NCI-H2171 (cell line): ENCODE measurements around the gene KRT79.
"Not testable (repeated sequence)": the region's sequence is repeated elsewhere in the genome, so short reads cannot be mapped to it uniquely, and the experiment has no call there.

Experiments used
- DNase-seq: peaks from one replicate; lab custom pipeline; 2025; lab: John Stamatoyannopoulos, UW

Gene KRT79

DNA sequence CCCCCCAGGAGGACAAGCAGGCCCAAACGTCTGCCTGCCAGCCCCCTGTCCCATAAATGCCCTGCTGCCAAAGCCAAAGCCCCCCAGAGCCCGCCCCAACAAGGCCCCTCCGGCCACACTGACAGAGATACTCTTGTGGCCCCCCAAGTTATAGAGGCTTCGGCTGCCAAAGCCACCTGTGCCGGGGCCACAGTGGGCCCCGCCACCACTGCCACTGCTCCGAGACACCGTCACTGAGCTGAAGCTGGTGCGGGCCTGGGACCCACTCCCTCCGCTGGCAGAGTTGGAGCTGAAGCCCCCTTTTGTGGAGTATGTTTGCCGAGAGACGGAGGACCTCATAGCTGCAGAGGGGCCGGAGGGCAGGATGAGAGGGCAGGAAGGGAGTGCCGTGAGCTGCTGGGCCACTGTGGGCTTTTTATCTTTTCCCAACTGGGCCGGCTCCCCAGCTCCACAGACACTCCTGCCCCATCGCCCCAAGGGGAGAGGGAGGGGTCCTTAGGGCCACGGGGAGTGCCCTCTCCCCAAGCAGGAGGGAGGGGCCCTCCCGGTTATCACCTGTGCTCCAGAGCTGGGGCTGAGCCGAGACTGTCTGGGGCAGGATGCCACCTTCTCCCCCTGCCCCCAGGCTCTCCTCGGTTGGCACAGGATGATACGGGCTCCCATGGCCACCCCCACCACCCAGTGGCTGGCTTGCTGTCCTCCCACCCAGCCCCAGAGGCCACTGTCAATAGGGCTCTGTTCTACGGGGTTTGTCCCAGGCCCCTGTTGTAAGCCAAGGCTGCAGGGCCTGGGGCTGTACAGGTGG lies at the start of gene KRT79:
Gene KRT79, minus strand, starts transcription at position 390 of the 805 bp plus-strand sequence. Its CDS starts 51 bp downstream, at position 339.
- no peak for DNase-seq

DNA sequence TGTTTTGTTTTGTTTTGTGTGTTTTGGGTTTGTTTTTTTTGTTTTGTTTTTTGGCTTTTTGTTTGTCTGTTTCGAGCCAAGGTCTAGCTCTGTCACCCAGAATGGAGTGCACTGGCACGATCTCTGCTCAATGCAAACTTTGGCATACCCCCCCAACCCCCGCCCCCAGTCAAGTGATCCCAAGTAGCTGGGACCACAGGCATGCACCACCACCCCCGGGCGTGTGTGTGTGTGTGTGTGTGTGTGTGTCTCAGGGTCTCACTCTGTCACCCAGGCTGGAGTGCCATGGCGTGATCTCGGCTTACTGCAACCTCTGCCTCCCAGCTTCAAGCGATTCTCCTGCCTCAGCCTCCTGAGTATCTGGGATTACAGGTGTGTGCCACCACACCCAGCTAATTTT lies 46.4 kb upstream of the KRT79 start:
- not testable (repeated sequence) for DNase-seq

DNA sequence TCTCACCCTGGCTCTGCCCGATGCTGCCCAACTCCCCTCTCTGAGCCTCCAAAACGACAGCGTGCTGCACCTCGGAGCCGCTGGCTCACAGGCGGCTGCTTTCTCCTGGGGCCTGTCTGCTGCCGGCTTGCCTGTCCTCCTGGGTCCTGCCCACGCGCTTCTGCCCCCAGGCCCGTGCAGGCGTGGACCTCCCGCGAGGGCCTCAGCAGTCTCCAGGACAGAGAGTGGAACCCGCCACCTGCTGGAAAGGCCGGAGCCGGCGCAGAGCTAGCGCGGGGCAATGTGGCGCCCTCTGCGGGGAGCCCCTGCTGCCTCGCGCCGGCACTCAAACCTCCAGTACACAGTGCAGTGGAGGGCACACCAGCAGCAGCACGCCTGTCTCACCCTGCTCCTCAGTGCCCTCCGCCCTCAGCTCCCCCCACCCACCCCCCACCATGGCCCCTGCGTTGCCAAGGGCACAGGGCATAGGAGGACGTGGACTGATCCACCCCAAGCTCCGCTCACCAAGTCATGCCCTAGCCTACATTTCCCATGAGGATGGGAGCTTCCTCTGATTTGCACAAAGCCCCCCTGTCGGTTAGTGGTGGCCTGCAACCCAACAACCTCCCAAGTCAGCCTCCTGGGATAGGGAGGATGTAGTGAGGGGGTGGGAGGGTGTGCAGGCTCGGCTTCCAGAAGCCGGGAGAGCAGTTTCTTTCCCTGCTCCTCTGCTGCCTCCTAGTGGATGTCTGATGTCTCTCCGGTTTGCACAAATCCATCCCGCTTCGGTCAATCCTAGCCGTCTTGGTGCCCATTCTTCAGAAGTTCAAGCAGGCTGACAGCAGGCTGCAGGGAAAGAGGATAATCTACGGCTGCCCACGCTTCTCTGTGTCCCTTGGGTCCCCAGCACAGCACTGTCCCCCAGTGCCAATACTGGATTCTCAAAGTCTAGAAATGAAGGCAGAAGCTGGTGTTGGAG lies 45.6 kb upstream of the KRT79 start:
- DNase-seq: peak; percentile 98

DNA sequence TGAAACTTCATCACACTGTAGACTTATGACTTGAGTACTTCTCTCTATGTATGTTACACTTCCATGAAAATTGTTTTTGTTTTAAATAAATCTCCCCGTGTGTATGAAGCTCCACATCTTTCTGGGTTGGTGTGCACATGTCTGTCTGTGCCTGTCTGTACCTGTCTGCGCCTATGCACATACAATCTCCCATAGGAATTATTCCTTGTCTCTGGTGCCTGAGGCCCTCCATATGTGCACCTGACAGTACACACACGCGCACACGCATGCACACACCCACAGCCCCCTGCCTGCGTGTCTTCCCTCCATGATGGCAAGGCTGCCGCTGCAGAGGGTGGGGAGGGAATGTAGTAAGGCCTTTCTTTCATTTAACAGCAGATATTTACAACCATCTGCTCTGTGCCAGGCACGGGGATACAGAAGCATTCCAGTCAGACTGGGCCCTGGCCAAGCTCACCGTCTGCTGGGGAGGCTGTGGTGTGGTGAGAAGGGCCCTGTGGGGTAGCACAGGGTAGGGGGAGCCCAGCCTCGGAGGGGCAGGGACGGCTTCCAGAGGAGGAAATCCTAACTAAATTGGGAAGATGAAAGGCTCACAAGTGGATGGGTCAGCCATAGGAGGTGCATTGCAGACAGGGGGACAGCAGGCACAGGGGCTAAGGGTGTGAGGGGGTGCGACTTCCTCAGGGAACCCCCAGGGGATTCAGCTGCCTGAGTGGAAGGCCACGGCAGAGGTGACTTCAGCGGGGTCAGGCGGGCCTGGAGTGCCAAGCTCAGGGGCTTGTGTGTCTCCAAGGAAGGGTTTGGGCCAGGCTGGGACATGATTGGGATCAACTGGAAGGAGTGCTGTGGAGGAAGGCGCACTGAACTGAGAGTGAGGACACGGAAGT lies 44.6 kb upstream of the KRT79 start:
- peak; percentile 71 for DNase-seq

DNA sequence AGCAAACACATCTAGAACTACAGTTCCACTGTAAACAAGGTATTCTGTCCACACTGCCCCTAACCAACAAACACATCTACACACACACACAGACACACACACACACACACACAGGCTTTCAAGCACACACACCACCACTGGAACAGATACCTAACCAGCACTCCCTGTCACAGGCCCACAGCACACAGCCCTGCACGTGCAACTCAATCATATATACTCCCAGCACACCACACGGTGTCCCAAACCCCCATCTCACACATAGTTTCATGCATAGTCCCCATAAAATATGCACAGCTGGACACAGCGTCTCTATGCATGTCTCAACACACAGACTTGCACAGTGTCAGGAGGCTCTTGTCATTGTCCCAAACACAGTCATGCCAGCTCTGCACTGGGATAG lies 43.1 kb upstream of the KRT79 start:
- no peak for DNase-seq

DNA sequence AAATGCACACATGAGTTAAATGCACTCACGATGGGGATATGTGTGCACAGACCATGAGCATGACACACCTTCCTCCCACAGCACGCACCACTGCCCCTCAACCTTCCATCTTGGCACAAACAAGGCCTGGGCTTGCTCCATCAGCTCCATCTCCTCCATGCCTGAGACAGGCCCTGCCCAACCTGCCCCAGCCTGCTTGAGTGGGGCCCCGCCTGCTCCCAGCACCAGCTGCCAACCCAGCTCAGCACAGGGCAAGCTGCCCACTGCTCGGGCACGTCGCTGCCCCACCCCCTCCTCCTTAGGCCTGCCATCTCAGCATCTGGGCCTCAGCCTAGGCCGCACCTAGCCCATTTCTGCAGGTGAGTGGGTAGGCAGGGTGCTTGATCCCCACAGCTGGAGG lies 42.3 kb upstream of the KRT79 start:
- DNase-seq: peak; percentile 84

DNA sequence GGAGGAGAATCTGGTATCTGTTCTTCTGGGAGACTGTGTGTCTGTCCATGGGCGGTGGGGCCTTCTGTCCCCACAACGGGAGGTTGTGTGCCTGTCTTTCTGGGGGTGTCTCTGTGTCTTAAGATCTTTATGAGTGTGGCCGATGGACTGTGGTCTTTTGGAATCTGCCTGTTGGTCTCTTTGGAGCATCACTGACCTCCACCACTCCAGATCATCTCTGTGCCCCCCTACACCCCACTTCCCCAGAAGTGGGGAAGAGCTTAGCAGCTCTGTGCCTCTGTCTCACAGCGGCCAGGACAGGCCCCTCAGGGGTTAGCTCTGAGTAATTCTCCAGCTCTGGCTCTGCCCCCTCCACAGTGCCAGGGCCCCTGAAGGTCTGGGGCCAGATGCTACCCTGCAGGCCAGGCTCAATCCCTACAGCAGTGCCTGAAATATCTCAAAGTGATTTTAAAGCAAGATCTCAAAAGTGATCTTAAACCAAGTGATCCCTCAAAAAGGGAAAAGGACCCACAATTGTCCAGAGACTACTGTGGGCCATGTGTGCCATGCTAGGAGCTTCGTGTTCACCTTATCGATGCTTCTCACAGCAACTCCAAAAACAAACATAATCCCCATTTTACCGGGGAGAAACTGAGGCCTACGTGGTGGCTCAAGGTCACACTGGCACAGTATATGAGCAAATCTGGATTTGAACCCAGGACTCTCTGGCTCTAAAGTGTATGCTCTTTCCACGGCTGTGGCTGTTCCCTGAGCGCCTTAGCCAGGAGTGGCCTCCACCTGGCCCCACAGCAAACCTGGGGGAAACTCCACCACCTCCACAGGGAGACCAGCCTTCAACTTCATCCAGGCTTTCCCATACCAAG lies 40.7 kb upstream of the KRT79 start:
- no peak for DNase-seq

DNA sequence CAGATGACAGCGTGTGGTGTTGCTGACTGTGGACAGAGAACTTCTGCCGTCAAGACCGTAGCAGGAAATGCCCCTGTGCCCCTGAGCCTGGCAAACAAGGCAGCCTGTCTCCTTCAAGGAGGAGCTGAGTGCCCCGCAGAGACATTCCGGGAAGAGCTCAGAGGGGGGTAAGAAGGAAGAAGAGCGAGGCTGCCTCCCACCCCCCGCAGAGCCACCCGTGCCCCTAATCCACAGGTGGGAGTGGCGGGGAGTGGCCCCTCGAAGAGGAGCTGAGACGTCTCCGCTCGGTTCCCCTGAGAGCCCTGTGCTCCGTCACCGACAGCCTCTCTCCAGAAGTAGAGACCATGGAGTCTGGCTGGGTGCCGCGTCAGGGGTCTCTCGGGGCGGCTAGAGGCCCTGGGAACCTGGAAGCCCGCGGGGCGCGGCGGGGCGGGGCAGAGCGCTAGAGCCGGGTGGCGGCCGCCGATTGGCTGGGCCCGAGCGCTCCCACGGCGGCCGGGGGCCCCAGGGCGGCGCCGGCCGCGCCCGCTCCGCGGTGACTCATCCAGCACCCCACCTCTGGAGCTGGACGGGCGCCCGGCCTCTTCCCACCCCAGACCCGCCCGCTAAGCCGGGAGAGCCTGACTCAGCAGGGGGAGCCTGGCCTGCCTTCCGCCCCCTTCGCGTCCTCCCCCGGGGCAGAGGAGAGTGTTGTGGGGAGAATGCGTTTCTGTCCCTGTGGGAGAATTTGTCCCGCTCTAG lies 39.9 kb upstream of the KRT79 start:
- peak; percentile 89 for DNase-seq

DNA sequence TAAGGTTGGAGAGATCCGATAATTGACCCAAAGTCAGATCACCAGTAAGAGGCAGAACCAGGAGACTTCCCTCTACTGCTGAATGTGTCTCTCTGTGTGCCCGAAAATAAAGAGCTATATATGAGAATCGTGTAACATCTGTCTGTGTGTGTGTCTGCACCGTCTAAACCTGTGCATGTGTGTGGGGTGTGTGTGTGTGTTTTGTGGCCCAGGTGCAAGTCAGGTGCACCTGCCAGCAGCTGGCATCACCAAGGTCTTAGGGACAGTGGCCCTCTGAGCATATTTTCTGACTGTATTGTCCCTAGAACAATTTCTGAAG lies 39.4 kb upstream of the KRT79 start:
- DNase-seq: no peak

DNA sequence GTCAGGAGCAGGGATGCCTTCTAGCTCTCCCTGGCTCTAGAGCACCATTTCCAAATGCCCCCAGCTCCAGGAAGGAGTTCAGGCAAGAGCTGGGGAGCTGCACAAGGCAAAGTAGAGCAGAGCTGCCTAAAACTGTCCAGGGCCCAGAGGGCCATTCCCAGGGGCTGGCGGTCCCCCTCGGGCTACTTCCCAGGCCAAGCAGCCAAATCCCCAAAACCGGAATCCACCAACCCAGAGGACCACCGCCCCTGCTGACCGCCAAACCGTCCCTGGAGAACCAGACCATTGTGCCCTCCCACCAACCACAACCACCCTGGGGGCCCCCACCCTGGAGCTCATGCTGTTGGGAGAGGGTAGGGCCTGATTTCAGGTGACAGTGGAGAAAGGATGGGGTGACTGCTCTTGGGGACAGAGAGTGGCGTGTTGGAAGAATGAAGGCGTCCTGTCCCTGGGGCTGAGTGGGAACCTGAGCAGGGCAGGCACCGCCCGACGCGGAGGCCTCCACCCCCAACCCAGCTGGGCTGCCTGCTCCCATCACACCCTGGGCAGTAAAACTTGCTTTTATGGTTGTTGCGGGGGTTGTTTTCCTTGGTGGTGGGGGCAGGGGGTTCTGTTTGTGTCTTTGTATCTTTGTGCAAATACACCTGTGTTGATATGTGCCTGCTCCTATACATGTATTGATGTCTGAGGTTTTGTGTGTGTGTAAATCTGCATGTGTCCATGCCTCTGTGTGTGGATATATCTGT lies 38.7 kb upstream of the KRT79 start:
- DNase-seq: no peak

DNA sequence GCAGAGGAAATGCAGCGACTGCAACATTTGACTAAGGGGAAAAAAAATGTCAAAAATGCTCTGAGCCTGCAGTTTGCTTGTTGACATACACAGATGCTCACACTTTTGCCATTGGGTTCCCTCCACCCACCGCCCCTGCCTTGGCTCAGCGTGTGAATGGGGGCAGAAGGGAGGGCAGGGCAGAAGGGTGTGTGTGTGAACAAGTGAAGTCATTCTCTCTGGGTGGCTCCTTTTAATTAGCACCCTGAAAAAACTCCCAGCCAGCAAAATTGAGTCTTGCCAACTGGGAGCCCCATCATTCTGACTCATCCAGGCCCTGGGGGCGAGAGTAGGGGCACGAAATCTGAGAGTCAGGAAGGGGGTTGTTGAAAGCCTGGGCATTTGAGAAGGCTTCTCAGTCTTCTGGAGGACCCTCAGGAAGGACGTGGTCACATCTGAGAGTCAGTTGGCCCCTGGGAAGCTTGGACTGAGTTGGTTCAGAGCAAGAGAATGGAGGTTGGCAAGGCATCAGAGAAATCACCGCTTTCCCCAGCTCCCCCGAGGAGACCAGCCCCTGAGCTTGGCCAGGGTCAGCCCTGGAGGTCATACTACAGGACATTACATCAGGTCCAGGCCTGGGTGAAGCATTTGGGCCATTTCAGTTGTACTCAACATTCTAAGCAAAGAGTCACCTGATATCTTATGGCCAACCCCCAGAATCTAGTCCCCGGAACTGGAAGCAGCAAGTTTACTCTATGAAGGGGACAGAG lies 37.4 kb upstream of the KRT79 start:
- peak; percentile 23 for DNase-seq

DNA sequence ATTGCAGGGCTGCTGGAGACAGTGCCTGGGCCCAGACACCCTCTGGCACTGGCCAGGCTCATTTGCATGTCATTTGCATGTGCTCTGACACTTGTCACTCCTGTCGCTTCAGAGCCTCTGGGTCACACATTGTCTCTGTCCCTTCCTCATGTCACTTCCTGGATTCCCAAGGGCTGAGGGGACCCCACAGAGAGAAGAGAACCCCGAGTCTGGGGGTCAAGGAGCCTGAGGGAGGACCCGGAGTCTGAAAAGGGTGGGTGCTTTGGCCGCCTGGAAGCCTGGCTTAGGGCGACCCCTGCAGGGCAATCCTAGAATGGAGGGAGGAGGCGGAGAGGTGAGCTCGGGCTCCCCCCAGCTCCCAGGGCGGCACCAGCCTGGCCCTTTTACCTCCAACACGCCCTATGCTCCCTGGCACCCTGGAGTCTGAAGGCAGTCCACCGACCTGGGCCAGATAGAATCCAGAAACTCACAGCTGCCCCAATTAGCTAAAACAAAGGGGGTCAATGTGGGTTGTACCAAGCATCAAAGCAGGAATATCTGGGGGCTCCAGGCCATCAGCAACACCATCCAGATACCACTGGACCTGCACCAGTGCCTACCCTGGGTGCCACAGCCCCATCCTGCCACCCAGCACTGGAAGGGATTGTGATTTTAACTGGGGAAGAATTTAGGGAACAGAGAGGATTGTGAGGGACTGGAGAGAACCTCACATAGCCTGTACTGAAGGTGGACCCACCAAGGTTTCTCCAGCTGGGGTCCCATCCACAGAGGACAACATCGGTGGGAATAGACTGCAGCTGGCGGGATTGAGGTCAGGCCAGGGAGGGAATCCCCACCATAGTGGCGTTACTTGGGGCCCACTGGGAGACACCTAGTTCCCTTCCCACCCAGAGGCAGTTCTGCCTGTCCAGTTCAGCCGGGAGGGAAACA lies 36.5 kb upstream of the KRT79 start:
- no peak for DNase-seq

DNA sequence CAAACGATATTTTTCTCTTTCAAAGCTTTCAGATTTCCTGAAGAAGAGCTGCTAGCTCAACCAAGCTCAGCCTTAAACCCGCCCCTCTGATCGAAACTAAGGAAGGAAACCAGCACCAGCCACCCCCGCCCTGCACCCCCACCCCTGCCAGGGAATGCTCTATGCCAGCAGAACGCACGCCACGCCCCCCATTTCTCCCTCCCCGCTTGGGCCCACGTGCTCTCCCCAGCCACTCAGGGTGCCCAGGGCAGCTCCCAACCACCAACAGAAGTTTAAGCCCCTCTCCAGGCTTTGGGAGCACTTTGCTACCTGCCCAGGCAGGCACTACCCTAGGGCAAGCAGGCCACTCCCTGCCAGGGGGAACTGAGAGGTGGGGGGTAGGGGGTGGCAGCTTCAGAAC lies 33.5 kb upstream of the KRT79 start:
- no peak for DNase-seq

DNA sequence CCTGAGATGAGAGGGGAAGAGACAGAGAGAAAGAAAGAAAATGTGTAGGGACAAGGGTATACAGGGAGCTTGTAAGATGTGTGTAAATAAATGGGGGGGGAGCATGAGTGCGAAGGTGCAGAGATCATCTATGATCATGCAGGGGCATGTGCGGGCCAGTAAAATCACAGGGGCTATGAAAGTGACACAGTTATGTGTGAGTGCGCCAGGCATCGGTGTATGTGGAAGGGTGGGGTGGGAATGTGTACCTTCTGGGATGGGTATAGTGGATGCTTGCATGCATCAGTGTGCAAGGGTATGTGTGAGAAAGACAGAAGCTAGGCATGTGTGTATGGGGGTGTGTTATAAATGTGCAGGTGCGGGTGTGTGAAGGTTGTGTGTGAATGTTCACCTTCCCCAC lies 33.0 kb upstream of the KRT79 start:
- no peak for DNase-seq

DNA sequence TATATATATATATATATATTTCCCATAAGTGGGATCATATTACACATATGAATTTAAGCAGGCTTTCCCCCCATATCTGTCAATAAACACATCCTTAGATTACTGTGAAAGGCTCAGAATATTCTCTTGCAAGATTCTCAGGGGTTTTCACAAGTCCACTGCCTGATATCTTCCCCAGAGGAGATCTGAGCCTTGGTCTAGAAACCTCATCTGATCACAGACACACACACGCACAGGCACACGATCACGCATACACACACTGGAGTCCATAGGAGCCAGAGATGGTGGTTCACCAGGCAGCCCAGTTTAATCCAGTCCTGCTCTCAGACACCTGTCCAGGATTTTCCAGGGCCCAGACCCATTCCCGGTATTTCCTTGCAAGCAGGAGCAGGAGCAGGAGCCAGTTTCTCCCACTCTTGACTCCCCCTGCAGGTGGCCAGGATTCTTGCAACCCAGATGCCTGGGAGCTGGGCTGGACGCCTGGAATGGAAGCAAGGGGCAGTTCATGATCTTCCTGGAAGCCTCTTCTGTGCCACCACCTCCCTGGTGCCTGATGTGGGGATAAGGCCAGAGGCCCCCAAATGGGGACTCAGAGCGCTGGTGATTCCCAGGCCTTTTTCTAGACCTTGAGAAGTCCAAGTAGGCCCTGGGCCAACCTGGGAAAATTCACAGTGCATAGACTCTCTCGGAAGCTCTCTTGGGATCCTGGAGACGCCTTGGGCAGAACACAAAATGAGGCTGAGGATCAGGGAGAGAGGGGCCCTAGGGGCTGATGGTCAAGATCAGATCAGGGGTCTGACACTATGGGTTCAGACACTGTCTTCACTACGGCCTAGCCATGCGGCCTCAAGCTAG lies 31.2 kb upstream of the KRT79 start:
- no peak for DNase-seq

DNA sequence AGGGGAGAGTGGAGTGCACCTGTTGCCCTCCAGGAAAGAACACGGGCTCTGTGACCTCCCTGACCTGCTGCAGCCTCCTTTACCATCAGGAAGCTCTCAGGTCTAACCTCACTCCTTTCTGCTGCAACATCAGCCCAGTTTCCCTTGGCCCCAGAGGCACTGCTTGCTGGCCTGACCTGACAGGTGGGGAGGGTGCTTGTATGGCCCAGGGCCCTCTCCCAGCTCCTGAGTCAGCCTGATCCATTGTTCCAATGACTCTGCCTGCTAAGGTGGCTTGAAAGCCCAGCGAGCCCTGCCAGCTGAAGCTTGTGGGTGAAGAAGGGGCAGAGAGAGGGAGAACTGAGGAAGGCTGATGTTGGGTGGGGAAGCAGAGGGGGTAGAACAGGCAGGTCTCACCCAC lies 27.9 kb upstream of the KRT79 start:
- no peak for DNase-seq

DNA sequence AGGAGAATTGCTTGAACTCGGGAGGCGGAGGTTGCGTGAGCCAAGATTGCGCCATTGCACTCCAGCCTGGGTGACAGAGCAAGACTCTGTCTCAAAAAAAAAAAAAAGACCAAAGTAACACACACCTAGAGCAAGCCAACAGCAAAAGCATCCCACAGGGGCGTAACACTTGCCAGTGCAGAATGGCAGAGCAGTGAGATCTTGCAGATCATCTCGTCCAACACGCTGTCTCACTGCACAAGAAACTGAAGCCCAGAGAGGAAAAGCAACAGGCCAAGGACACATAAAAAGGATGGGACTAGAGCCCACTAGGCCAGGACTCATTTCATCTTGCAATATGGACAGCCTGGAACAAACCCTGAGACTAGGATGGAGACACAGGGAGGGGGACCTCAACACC lies 27.4 kb upstream of the KRT79 start:
- DNase-seq: no peak
